IMR-90 (cell line): ENCODE results near the gene ZNF606.

Experiments
- BHLHE40 ChIP-seq: fragments of 150-350 bp; IDR thresholded peaks from 2 replicates; pipeline ENCODE4 v1.6.1; 2016; ENCODE audit warnings: mild to moderate bottlenecking, low read depth, low read length
- CEBPB ChIP-seq: IDR thresholded peaks from 2 replicates; pipeline ENCODE4 v1.6.1; 2012; ENCODE audit warnings: low read depth, low read length, improper control_type of control experiment
- CHD1 ChIP-seq: IDR thresholded peaks from 2 replicates; pipeline ENCODE4 v1.6.1; 2012; ENCODE audit warnings: low read depth, low read length, improper control_type of control experiment
- FOS ChIP-seq: fragments of 150-350 bp; IDR thresholded peaks from 2 replicates; pipeline ENCODE4 v1.6.1; 2016; ENCODE audit warnings: low read depth, low read length
- MAFK ChIP-seq: IDR thresholded peaks from 2 replicates; pipeline ENCODE4 v1.6.1; 2012; ENCODE audit warnings: low read depth, low read length, improper control_type of control experiment
- MAZ ChIP-seq: IDR thresholded peaks from 2 replicates; pipeline ENCODE4 v1.6.1; 2012; ENCODE audit warnings: low read depth, mild to moderate bottlenecking, low read length, improper control_type of control experiment, moderate library complexity, borderline replicate concordance
- MXI1 ChIP-seq: IDR thresholded peaks from 2 replicates; pipeline ENCODE4 v1.6.1; 2012; ENCODE audit warnings: low read depth, mild to moderate bottlenecking, low read length, moderate library complexity, borderline replicate concordance
- POLR2A ChIP-seq: IDR thresholded peaks from 2 replicates; pipeline ENCODE4 v1.6.1; 2012; ENCODE audit warnings: mild to moderate bottlenecking, low read depth, low read length
- RFX5 ChIP-seq: IDR thresholded peaks from 2 replicates; pipeline ENCODE4 v1.8.0; 2012; ENCODE audit warnings: low read depth, mild to moderate bottlenecking, low read length, moderate library complexity
- SMC3 ChIP-seq: fragments of 150-350 bp; IDR thresholded peaks from 2 replicates; pipeline ENCODE4 v1.6.1; 2016; ENCODE audit warnings: low read depth, mild to moderate bottlenecking, antibody characterized with exemption, low read length, moderate library complexity
- TF ChIP-seq, protein P1 (sequence below): conservative IDR thresholded peaks from 2 replicates; pipeline ENCODE4 v1.5.1; 2012; ENCODE audit warnings: mild to moderate bottlenecking, low read depth, low read length, improper control_type of control experiment
- TF ChIP-seq, protein P2 (sequence below): fragments of 150-350 bp; IDR thresholded peaks from 2 replicates; pipeline ENCODE4 v1.6.1; 2016; ENCODE audit warnings: low read depth, mild to moderate bottlenecking, low read length, moderate library complexity, borderline replicate concordance
- TF ChIP-seq, protein P3 (sequence below): fragments of 150-350 bp; IDR thresholded peaks from 2 replicates; pipeline ENCODE4 v1.6.1; 2017; ENCODE audit warnings: mild to moderate bottlenecking, antibody characterized with exemption, low read length, low read depth

DNA sequence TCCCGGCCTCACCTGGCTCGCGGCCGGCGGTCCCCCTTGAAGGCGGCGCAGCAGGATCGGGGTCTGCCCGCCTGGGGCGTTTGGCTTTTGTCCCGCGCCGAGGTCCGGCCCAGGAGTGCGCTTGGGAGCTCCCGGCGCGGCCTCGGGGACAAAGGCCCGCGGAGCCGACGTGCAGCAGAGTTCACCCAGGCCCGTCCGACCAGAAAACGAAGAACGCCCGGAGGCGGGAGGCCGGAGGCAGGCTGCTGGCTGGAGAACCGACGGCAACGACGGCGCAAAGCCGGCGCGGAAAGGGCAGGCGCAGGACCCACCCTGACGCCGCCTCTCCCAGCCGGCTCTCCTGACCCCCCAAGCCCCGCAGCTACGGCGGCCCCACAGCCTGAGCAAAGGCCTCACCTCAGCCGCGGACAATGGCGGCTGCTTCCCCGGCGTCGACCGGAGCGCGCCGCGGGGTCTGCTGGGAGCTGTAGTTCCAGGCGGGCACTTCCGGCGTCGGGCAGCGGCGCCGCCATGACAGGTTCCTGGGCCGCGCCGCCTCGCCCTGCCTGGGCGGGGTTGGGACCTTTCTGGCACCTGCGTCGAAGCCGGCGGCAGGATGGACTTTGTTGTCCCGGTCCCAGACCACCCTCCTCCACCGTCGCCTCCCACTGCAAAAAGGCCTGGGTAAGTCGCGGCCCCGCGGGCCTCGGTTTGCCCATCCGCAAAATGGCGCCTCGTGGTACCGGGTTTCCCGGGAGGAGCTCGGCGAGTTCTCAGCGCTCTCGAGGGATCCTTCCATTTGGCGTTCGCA is at the start of gene ZNF606:
- TF ChIP-seq POLR2A = 0 out of 2 replicates have a peak, but pooled peaks have one; percentile 51
- TF ChIP-seq, protein P1, sequence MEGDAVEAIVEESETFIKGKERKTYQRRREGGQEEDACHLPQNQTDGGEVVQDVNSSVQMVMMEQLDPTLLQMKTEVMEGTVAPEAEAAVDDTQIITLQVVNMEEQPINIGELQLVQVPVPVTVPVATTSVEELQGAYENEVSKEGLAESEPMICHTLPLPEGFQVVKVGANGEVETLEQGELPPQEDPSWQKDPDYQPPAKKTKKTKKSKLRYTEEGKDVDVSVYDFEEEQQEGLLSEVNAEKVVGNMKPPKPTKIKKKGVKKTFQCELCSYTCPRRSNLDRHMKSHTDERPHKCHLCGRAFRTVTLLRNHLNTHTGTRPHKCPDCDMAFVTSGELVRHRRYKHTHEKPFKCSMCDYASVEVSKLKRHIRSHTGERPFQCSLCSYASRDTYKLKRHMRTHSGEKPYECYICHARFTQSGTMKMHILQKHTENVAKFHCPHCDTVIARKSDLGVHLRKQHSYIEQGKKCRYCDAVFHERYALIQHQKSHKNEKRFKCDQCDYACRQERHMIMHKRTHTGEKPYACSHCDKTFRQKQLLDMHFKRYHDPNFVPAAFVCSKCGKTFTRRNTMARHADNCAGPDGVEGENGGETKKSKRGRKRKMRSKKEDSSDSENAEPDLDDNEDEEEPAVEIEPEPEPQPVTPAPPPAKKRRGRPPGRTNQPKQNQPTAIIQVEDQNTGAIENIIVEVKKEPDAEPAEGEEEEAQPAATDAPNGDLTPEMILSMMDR = no peak
- TF ChIP-seq BHLHE40 = no peak
- TF ChIP-seq FOS = no peak
- no peak for TF ChIP-seq MXI1
- TF ChIP-seq MAZ = 0 out of 2 replicates have a peak, but pooled peaks have one; percentile 25
- TF ChIP-seq RFX5 = no peak
- no peak for TF ChIP-seq SMC3
- no peak for TF ChIP-seq CEBPB
- no peak for TF ChIP-seq MAFK
- no peak for TF ChIP-seq CHD1
- TF ChIP-seq, protein P2, sequence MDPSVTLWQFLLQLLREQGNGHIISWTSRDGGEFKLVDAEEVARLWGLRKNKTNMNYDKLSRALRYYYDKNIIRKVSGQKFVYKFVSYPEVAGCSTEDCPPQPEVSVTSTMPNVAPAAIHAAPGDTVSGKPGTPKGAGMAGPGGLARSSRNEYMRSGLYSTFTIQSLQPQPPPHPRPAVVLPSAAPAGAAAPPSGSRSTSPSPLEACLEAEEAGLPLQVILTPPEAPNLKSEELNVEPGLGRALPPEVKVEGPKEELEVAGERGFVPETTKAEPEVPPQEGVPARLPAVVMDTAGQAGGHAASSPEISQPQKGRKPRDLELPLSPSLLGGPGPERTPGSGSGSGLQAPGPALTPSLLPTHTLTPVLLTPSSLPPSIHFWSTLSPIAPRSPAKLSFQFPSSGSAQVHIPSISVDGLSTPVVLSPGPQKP = no peak
- TF ChIP-seq, protein P3, sequence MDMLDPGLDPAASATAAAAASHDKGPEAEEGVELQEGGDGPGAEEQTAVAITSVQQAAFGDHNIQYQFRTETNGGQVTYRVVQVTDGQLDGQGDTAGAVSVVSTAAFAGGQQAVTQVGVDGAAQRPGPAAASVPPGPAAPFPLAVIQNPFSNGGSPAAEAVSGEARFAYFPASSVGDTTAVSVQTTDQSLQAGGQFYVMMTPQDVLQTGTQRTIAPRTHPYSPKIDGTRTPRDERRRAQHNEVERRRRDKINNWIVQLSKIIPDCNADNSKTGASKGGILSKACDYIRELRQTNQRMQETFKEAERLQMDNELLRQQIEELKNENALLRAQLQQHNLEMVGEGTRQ = no peak
